ENCODE measurements around the gene THOC5. TPM values are rescaled to one million over a fixed set of nuclear protein-coding genes. Genes with fewer than 3 reads are reported as not detected.

THOC5 gene
- total RNA-seq, 2 donors from 2014 or later = 19.9 to 33.5 TPM

DNA sequence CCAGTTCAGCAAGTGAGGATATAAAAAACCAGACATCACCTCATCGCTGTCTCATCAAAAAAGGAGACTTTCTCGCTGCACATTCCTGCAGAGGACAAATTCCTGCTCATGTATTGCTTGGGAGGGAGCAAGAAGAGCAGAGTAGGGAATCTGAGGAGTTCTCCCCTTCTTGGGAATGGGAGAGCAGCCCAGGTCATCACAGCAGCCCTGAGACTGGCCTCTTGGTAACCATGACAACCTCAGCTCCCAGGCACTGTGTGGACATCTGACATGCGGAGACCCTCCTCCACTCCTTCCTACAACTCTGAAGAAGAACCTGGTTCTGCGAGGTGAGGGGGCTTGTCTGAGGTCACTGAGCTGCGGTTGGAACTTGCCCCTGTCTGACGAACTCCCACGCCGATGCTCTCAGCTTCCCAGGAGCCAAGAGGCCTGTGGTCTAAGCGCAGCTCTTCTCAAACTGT, 97.3 kb downstream of the THOC5 start:
- H3K27ac ChIP-seq = no peak overlapping the region
- H3K27me3 ChIP-seq = no peaks in the 10 kb centered on the region
- DNase-seq = no peak
- H3K9ac ChIP-seq (ENCODE audit: low read depth in 2 of 2, low read length in 2 of 2) = no peak overlapping the region
- H3K36me3 ChIP-seq = no peaks in the 10 kb centered on the region
- intact Hi-C loops (cut with DNase I) = no loop called here
- H3K4me1 ChIP-seq = no peaks in the 10 kb centered on the region
- TF ChIP-seq, protein P1, sequence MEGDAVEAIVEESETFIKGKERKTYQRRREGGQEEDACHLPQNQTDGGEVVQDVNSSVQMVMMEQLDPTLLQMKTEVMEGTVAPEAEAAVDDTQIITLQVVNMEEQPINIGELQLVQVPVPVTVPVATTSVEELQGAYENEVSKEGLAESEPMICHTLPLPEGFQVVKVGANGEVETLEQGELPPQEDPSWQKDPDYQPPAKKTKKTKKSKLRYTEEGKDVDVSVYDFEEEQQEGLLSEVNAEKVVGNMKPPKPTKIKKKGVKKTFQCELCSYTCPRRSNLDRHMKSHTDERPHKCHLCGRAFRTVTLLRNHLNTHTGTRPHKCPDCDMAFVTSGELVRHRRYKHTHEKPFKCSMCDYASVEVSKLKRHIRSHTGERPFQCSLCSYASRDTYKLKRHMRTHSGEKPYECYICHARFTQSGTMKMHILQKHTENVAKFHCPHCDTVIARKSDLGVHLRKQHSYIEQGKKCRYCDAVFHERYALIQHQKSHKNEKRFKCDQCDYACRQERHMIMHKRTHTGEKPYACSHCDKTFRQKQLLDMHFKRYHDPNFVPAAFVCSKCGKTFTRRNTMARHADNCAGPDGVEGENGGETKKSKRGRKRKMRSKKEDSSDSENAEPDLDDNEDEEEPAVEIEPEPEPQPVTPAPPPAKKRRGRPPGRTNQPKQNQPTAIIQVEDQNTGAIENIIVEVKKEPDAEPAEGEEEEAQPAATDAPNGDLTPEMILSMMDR (IDR thresholded peaks at IDR 0.05) = no peak
- H3K9me3 ChIP-seq = no peaks in the 10 kb centered on the region
- no peak overlapping the region for H3K4me3 ChIP-seq

Other genes starting within 250 kb of the THOC5 start
- gene GAS2L1, start 247.1 kb downstream of the THOC5 start, total RNA-seq = 10 to 100 TPM; 16.6 to 41.1 TPM
- 1 to 10 TPM in 1 of 2 donors, under 1 TPM in 1; 0.42 to 1.3 TPM for gene RASL10A, start 238.1 kb downstream of the THOC5 start, total RNA-seq
- gene AP1B1, start 165.2 kb downstream of the THOC5 start, total RNA-seq = 100 to 1,000 TPM in 1 of 2 donors, 10 to 100 TPM in 1; 90.4 to 120 TPM
- gene RFPL1, start 115.2 kb downstream of the THOC5 start, total RNA-seq = not detected
- gene NEFH, start 73.5 kb downstream of the THOC5 start, total RNA-seq = under 1 TPM; 0.42 TPM
- 10 to 100 TPM; 65.1 to 72.7 TPM for gene NIPSNAP1, start 27.4 kb upstream of the THOC5 start, total RNA-seq
- gene NF2, start 49.9 kb upstream of the THOC5 start, total RNA-seq = 10 to 100 TPM; 33.5 to 51.0 TPM
- under 1 TPM in 1 of 2 donors, not detected in 1; 0.50 TPM for gene CABP7, start 166.2 kb upstream of the THOC5 start, total RNA-seq
- gene ZMAT5, start 213.2 kb upstream of the THOC5 start, total RNA-seq = 10 to 100 TPM; 11.9 to 14.3 TPM
- gene UQCR10, start 213.6 kb upstream of the THOC5 start, total RNA-seq = 100 to 1,000 TPM; 171 to 217 TPM